Measurements from ENCODE around the gene SWT1.

Gene SWT1

DNA sequence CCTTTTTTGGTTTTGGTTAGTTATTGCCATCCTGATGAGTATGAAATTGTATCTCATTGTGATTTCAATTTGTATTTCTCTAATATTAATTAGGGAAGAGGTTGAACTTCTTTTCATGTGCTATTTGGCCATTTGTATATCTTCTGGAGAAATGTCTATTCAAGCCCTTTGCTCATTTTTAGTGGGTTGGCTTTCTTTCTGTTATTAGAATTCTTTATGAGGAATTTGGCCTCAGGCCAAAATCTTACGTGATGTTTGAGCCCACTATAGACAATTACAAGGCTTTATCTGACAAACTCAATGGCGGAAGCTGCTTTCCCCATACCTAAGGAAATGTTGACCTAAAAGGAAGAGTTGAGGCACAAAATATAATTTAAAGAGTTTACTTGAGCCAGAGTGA, 127.1 kb downstream of the SWT1 start:
- H3K27ac ChIP-seq = no peak overlapping the region

DNA sequence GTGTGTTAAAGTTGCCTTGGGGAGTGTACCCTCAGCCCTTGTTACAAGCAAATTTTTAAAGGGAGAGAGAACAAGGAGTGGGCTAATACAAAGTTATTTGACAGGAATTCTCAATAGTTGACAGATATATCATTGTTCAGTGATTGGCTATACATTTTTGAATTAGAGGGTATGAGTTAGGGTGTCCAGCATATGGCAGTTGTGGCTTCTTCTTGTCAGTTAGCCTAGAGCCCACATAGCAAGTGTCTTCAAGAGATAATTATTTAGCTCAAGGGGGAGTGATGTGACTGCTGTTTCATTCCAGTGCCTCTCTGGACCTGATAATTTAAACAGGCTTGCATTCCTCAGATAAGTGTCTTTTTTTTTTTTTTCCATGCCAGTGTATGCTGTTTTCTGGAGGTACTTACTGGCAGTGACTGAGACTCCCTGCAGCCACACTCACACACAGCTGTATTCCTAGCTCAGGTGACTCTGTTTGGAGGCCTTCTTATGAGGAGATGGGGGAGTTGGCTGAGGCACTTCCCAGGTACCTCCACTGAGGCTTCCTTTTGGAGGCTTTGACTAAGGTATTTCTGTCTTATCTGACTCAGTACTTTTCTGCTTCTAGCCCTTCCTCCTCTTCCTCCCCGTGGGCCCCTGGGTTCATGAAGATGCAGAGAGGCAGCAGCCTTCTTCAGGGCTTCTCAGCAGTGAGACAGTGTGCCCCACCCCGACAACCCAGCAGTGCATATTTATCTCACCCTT, 127.7 kb downstream of the SWT1 start:
- no peak for TF ChIP-seq ZFX (IDR thresholded peaks at IDR 0.05)
- TF ChIP-seq, protein P1, sequence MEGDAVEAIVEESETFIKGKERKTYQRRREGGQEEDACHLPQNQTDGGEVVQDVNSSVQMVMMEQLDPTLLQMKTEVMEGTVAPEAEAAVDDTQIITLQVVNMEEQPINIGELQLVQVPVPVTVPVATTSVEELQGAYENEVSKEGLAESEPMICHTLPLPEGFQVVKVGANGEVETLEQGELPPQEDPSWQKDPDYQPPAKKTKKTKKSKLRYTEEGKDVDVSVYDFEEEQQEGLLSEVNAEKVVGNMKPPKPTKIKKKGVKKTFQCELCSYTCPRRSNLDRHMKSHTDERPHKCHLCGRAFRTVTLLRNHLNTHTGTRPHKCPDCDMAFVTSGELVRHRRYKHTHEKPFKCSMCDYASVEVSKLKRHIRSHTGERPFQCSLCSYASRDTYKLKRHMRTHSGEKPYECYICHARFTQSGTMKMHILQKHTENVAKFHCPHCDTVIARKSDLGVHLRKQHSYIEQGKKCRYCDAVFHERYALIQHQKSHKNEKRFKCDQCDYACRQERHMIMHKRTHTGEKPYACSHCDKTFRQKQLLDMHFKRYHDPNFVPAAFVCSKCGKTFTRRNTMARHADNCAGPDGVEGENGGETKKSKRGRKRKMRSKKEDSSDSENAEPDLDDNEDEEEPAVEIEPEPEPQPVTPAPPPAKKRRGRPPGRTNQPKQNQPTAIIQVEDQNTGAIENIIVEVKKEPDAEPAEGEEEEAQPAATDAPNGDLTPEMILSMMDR (conservative IDR thresholded peaks at IDR 0.05) = no peak
- no peak overlapping the region for H3K27ac ChIP-seq

More for the DNA sequence above, 127.1 kb downstream of the SWT1 start:
- TF ChIP-seq ZFX (IDR thresholded peaks at IDR 0.05) = no peak
- TF ChIP-seq, protein P1 (conservative IDR thresholded peaks at IDR 0.05) = no peak

DNA sequence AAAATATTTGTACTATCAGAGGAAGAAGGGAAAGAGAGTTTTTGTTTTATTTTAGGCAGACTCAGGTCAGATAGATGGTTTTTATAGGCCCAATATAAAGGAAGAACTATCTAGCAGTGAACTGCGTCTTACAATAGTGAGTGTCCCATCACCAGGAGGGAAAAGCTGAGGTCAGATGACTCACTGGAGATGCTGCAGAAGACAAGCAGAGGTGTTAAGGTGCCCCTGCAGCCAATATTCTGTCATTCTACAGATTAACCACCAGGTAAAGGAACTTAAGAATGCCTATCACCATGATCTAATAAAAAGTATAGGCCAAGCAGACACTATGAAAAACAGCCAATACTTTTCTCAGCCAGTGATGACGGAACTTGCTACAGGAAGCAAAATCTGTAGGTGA, 130.5 kb downstream of the SWT1 start:
- TF ChIP-seq, protein P1 (conservative IDR thresholded peaks at IDR 0.05) = no peak
- no peak for TF ChIP-seq ZFX (IDR thresholded peaks at IDR 0.05)
- no peak overlapping the region for H3K27ac ChIP-seq

DNA sequence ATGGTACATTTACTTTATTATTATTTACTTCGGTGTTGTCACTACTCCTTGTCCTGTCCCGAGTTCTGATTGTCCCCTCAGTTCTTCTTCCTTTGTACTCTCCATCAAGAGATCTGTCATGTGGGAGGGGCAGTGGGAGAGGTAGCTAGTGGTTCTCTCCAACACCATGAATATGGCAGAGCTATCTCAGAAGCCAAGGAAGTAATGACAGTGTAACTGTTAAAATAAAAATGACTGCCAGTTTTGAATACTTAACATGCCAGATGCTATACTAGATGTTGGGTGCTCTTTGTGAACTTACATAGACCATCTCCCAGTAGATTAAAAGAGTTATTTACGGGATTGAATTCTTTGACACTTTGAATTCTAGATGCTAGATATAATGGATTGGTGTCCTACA, 131.5 kb downstream of the SWT1 start:
- TF ChIP-seq, protein P1 (conservative IDR thresholded peaks at IDR 0.05) = no peak
- no peak for TF ChIP-seq ZFX (IDR thresholded peaks at IDR 0.05)
- H3K27ac ChIP-seq = no peak overlapping the region

DNA sequence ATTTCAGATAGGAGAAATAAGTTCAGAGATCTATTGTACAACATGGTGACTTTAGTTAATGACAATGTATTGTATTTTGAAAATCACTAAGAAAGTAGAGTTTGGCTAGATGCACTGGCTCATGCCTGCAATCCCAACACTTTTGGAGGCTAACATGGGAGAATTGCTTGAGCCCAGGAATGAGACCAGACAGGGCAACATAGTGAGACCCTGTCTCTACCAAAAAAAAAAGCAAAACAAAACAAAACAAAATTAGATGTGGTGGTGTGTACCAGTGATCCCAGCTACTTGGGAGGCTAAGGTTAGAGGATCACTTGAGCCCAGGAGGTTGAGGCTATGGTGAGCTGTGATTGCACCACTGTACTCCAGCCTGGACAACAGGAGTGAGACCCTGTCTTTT, 132.9 kb downstream of the SWT1 start:
- TF ChIP-seq ZFX (IDR thresholded peaks at IDR 0.05) = no peak
- TF ChIP-seq, protein P1 (conservative IDR thresholded peaks at IDR 0.05) = no peak

DNA sequence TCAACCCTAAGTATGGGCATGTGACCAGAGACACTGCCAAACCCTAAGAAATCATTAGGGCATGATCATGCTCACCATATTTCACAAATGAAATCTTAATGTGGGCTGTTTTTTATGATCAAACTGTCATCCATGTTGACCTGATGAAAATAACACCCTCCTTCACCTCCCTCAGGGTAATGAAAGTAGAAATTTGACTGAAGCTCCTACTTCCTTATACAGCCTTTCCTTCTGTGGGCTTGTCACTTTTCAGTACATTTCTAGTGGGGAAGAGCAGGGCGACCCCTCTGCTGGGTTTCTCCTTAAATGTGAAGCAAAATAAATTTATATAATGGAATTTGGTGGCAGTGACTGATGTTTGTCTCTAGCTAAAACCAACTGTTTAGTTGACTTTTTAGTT, 134.2 kb downstream of the SWT1 start:
- H3K27ac ChIP-seq = no peak overlapping the region
- TF ChIP-seq, protein P1 (conservative IDR thresholded peaks at IDR 0.05) = no peak
- TF ChIP-seq ZFX (IDR thresholded peaks at IDR 0.05) = no peak

More for the DNA sequence above, 132.9 kb downstream of the SWT1 start:
- H3K27ac ChIP-seq = no peak overlapping the region

DNA sequence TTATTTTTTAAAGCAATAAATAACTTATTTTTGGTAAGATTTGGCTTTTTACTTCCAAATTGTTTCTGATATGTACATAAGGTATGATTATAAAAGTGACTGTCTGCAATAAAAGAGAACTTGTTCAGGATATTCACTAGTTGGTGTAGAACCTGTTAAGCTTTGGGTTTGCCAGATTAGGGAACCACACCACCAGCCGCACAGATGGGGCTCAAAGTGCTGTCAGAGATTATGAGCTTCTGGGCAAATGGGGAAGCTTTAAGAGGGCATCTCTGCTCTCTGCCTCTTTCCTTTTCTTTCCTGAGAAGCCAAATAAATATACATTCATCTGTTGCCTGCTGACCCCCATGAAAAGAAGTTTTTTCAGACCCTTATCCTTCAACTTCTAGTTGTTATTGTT, 134.7 kb downstream of the SWT1 start:
- no peak for TF ChIP-seq ZFX (IDR thresholded peaks at IDR 0.05)
- TF ChIP-seq, protein P1 (conservative IDR thresholded peaks at IDR 0.05) = no peak
- no peak overlapping the region for H3K27ac ChIP-seq
